HL-60/S4 (cell line): Measurements from ENCODE around the gene SCART1.

ENCODE experiments used
- in situ Hi-C: fragments of 300-500 bp; cut with MboI; formaldehyde crosslinking; loops from 2 replicates; pipeline ENCODE4 v1.14.3; 2022; ENCODE audit warnings: low sequenced_read_pairs

SCART1 gene

GRCh38 chr10:133454204-133454893, 604 bp downstream of the SCART1 start:
- in situ Hi-C loops: no loop called here

DNA sequence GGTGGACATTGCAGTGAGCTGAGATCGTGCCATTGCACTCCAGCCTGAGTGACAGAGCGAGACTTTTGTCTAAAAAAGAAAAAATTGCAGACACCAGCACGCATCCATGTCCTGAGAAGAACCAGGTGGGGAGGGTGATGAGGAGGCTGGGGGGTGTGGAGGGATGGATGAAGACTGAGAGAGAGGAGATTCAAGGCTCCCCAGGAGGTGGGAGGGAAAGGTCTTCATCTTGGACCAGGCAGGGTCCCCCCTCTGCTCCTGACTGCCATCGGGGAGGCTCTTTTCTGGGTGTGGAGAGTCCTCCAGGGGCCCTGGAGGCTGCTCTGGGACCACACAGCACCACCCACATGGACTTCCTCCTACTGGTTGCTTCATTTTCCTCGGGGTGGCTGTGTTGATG, 1.5 kb downstream of the SCART1 start:
- in situ Hi-C loops: no loop called here

DNA sequence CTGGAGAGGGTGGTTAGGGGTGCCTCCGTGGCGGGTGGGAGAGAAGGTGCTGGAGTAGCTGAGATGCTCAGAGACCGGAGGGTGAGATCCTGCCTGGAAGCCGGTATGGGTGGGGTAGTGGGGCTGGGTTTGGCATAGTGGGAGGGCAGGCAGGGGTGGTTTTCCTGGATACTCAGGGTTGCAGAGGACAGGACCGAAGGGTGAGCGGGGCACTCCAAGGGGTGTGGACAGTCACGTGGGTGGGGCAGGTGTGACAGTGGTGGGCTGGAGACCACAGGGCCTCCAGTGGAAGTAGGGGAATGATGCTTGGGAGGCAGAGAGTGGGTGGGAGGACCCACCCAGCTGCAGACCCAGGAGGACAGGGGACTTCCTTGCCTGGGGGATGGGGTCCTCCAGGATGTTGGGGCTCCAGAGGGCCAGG, 1.9 kb downstream of the SCART1 start:
- in situ Hi-C loops: no loop called here

DNA sequence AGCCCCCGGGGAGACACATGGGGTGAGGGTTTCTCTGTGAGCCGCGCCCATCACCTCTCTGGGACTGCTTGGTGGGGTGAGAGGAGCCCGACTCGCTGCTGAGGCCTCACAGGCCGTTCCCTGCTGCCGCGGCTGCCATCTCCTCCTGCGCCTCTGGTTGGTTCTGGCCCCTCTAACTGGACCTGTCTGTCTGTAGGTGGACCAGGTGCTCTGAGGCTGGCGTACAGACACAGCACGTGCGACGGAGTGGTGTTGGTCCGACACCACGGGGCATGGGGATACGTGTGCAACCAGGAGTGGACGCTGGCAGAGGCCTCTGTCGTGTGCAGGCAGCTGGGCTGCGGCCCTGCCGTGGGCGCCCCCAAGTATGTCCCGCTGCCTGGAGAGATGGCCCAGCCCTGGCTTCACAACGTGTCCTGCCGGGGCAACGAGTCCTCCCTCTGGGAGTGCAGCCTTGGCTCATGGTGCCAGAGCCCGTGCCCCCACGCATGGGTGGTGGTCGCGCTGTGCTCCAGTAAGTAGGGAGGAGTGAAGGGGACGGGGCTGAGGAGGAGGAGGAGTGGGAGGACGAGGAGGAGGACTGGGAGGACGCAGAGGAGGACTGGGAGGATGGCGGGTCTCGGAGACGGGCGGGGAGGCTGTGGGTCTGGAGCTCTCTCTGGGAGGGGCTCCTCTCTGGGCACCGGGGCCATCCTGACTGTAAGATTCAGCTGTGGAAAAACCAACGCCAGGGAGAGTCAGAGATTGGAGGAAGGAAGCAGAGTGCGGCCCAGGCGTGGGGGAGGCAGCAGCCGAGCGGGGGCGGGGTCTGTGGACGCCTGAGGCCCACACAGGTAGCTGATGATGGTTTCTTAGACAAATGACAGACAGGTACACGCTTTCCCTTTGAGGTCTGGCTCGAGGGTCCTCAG, 2.6 kb downstream of the SCART1 start:
- in situ Hi-C loops: no loop called here

GRCh38 chr10:133457100-133457841, 3.5 kb downstream of the SCART1 start:
- in situ Hi-C loops: no loop called here

GRCh38 chr10:133458021-133458709, 4.4 kb downstream of the SCART1 start:
- in situ Hi-C loops: no loop called here

- in situ Hi-C loops: no loop called here
Measured at GRCh38 chr10:133458710-133459453, 5.1 kb downstream of the SCART1 start.

DNA sequence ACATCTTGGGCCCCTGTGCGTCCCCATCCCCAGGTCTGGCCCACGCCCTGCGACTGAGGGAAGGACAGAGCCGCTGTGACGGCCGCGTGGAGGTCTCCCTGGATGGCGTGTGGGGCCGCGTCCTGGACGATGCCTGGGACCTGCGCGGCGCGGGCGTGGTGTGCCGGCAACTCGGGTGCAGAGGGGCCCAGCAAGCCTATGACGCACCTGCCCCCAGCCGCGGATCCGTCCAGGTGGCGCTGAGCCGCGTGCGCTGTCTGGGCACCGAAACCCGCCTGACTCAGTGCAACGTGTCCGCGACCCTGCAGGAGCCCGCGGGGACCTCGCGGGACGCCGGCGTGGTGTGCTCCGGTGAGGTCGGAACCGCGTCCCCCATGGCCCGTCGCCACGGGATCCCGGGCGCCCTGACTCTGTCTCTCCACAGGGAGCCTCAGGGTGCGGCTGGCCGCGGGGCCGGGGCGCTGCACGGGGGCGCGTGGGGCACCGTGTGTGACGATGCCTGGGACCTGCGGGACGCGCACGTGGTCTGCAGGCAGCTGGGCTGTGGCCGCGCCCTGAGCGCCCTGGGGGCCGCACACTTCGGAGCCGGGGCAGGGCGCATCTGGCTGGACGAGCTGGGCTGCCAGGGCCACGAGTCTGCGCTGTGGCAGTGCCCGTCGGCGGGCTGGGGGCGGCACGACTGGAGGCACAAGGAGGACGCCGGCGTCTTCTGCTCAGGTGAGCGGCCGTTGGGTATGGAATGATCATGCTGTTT, 5.9 kb downstream of the SCART1 start:
- in situ Hi-C loops: no loop called here

GRCh38 chr10:133460208-133460769, 6.5 kb downstream of the SCART1 start:
- in situ Hi-C loops: no loop called here

DNA sequence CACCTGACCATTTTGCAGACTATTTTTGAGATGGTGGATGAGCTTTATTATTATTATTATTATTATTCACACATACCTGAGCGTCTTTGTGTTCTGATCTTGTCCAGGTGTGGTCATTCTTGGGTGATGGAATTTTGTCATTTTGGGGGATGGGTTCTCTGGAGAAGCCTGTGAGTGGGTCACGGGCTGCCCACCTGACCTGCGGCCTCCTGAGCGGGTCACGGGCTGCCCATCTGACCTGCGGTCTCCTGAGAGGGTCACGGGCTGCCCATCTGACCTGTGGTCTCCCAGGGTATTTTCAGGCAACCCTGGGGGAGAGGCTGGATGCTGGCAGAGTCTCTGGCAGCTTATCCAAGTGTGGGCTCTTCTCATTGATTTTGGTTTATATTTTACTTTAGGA, 7.3 kb downstream of the SCART1 start:
- in situ Hi-C loops: no loop called here

DNA sequence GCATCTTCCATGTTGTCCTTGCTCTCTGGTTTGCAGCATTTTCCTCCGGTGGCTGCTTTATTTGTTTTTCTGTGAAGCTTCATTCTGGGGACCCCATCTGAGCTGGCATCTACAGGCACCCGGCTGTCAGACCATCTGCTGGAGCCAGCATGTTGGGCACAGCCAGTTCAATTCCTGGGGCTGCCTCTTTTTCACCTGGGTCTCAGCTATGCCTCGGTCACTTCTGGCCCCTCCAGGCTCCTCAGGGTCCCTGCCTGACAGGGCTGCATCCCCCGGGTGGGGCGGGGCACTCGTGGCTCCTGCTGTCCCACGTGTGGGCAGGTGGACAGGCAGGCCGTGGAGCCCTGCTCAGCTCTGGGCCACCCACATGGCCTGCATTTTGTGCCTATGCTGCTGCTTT, 8.1 kb downstream of the SCART1 start:
- in situ Hi-C loops: no loop called here

- in situ Hi-C loops: no loop called here
Measured at GRCh38 chr10:133462512-133463305, 9.0 kb downstream of the SCART1 start.

GRCh38 chr10:133464582-133465031, 10.9 kb downstream of the SCART1 start:
- in situ Hi-C loops: no loop called here

DNA sequence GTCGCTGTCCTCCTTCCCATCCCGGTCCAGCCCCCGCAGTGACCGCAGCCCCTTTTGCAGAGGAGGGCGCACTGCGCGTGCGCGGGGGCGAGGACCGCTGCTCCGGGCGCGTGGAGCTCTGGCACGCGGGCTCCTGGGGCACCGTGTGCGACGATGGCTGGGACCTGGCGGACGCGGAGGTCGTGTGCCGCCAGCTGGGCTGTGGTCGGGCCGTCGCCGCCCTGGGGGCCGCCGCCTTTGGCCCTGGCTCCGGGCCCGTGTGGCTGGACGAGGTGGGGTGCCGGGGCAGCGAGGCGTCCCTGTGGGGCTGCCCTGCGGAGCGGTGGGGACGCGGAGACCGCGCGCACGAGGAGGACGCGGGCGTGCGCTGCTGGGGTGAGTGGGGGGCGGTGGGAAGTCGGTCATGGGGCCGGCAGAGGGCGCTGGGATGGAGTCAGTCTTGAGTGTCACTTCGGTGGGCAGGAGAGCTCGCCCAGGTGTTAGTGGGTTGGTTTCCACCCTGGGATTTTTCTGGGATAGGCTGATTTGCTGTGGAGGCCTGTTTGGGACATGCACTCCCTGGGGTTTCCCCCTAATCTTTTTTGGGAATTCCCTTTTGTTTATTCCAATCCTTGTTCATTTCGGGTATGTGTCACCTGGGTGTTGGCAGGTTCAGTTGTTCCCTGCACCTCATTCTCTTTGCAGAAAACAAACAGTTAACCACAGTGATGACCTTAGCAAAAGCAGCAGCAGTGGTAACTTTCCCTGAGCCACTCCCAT, 11.6 kb downstream of the SCART1 start:
- in situ Hi-C loops: no loop called here

GRCh38 chr10:133465950-133466474, 12.3 kb downstream of the SCART1 start:
- in situ Hi-C loops: no loop called here

DNA sequence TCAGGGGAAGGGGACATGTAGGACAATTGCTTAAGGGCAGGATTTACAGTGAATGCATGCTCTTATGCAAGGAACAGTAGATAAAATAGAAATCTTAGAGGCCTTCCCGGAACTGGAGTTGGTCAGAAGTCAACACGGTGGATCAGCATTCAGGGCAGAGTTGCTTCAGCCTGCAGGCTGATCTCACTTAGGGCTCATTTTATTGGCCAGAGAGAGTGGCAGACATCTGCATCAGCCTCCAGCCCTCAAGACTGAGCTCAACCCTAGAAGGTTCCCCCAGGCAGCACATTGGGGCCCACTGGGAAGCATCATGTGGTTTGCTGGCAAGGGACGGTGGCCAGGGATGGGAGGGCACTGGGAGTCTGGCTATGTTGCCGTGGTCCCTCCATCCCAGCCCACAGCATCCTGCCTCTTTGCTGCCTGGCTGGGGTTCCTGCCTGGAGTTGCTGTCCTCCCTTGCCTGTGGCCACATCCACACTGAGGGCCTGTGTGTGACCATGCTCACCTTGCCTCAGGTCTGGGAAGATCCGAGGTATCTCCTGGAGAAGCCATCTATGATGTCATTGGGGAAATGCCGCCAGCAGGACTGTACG, 13.0 kb downstream of the SCART1 start:
- in situ Hi-C loops: no loop called here
